WI38 (cell line): ENCODE measurements around the gene FAM47E.

ENCODE experiments used
- H3K4me3 ChIP-seq: 2 replicates; pipeline ENCODE4 v1.5.1; 2011; ENCODE audit warnings: low read depth, mild to moderate bottlenecking, control low read depth, low read length
- CTCF ChIP-seq: IDR thresholded peaks from 2 replicates; pipeline ENCODE4 v1.5.1; 2012; ENCODE audit warnings: low read depth, mild to moderate bottlenecking, control low read depth, low read length

Gene FAM47E

GRCh38 chr4:76316131-76316530 is 64.6 kb downstream of the FAM47E start:
- no peak overlapping the region for H3K4me3 ChIP-seq
- no peak for TF ChIP-seq CTCF

GRCh38 chr4:76322236-76322635 is 70.7 kb downstream of the FAM47E start:
- TF ChIP-seq CTCF: no peak

GRCh38 chr4:76325072-76325471 is 73.6 kb downstream of the FAM47E start:
- no peak for TF ChIP-seq CTCF

More at GRCh38 chr4:76322236-76322635, 70.7 kb downstream of the FAM47E start:
- no peak overlapping the region for H3K4me3 ChIP-seq

GRCh38 chr4:76326515-76326914 is 75.0 kb downstream of the FAM47E start:
- TF ChIP-seq CTCF: no peak
- no peak overlapping the region for H3K4me3 ChIP-seq

More at GRCh38 chr4:76325072-76325471, 73.6 kb downstream of the FAM47E start:
- no peak overlapping the region for H3K4me3 ChIP-seq
